Measurements from ENCODE around the gene RD3L. TPM values are rescaled to one million over a fixed set of nuclear protein-coding genes. Genes with fewer than 3 reads are reported as not detected.

The RD3L gene
- polyA plus RNA-seq, 2 donors: not detected

Other genes with a start within 250 kb of the RD3L start
- 10 to 100 TPM in 1 of 2 donors, 1 to 10 TPM in 1; 7.7 to 17.6 TPM for gene XRCC3, start 227.1 kb downstream of the RD3L start, polyA plus RNA-seq
- 10 to 100 TPM; 56.5 to 73.5 TPM for gene ZFYVE21, start 226.7 kb downstream of the RD3L start, polyA plus RNA-seq
- gene PPP1R13B, start 95.0 kb downstream of the RD3L start, polyA plus RNA-seq: 10 to 100 TPM; 16.4 to 28.4 TPM
- gene TDRD9, start 14.1 kb downstream of the RD3L start, polyA plus RNA-seq: under 1 TPM; 0.28 to 0.39 TPM
- gene ASPG, start 143.2 kb upstream of the RD3L start, polyA plus RNA-seq: 10 to 100 TPM; 50.4 to 86.4 TPM
- 1 to 10 TPM in 1 of 2 donors, under 1 TPM in 1; 0.73 to 1.8 TPM for gene KIF26A, start 196.1 kb upstream of the RD3L start, polyA plus RNA-seq

Measured in esophagus (tissue), 2 donors.